SU-DHL-6 (cell line): ENCODE measurements around the gene ME1.

Source experiments
- H2AFZ ChIP-seq: fragments of 200-600 bp; sonication (generic); 2 replicates; pipeline ENCODE4 v1.6.1; 2014; ENCODE audit warnings: low read depth, mild to moderate bottlenecking, moderate library complexity, mixed read lengths, antibody characterized with exemption, low read length; ENCODE audit not compliant: severe bottlenecking
- H3F3A ChIP-seq: fragments of 200-600 bp; shearing (Covaris generic); 2 replicates; pipeline ENCODE4 v1.6.0; 2016; ENCODE audit warnings: antibody characterized with exemption, mild to moderate bottlenecking; ENCODE audit not compliant: insufficient read depth
- H3K27ac ChIP-seq: fragments of 200-600 bp; sonication (generic); 2 replicates; pipeline ENCODE4 v1.5.1; 2016; ENCODE audit warnings: low read depth, mild to moderate bottlenecking, low read length, moderate library complexity, mixed read lengths
- H3K27me3 ChIP-seq: fragments of 200-600 bp; sonication (generic), shearing (Covaris generic); 2 replicates; pipeline ENCODE4 v1.6.0; 2014; ENCODE audit warnings: mild to moderate bottlenecking, low read length
- H3K36me3 ChIP-seq: fragments of 200-600 bp; sonication (generic); 2 replicates; pipeline ENCODE4 v1.6.1; 2014; ENCODE audit warnings: mild to moderate bottlenecking, low read length, mixed read lengths
- H3K4me2 ChIP-seq: fragments of 300-600, 200-600 bp; shearing (Covaris generic), sonication (generic); 2 replicates; pipeline ENCODE4 v1.6.0; 2014; ENCODE audit warnings: low read length, low read depth, mild to moderate bottlenecking; ENCODE audit not compliant: poor library complexity, severe bottlenecking
- H3K4me3 ChIP-seq: fragments of 200-600 bp; sonication (generic); 2 replicates; pipeline ENCODE4 v1.5.1; 2014; ENCODE audit warnings: antibody characterized with exemption, low read length, mild to moderate bottlenecking, mixed read lengths; ENCODE audit not compliant: insufficient read depth, poor library complexity, severe bottlenecking
- H3K79me2 ChIP-seq: fragments of 200-600 bp; sonication (generic); 2 replicates; pipeline ENCODE4 v1.6.1; 2014; ENCODE audit warnings: mild to moderate bottlenecking, low read length, moderate library complexity; ENCODE audit not compliant: insufficient read depth
- H3K9ac ChIP-seq: fragments of 200-600 bp; sonication (generic); 2 replicates; pipeline ENCODE4 v1.7.0; 2014; ENCODE audit warnings: mild to moderate bottlenecking, low read length
- H3K9me2 ChIP-seq: fragments of 200-600 bp; sonication (generic); replicated peaks from 2 replicates; pipeline ENCODE4 v1.6.1; 2014; ENCODE audit warnings: low read length; ENCODE audit not compliant: insufficient read depth
- H3K9me3 ChIP-seq: fragments of 200-600 bp; sonication (generic); 2 replicates; pipeline ENCODE4 v1.6.1; 2014; ENCODE audit warnings: low read length, mixed read lengths; ENCODE audit not compliant: insufficient read depth
- H4K20me1 ChIP-seq: fragments of 200-600 bp; sonication (generic); 2 replicates; pipeline ENCODE4 v1.6.1; 2014; ENCODE audit warnings: low read depth, mild to moderate bottlenecking, antibody characterized with exemption, low read length, moderate library complexity, mixed read lengths
- CTCF ChIP-seq: fragments of 200-600 bp; sonication (generic); IDR thresholded peaks from one replicate; pipeline ENCODE4 v1.5.1; 2017; ENCODE audit warnings: antibody characterized with exemption, mild to moderate bottlenecking, low read length, moderate library complexity; ENCODE audit not compliant: insufficient read depth, poor library complexity, severe bottlenecking
- EZH2phosphoT487 ChIP-seq: fragments of 200-600 bp; sonication (generic), shearing (Covaris generic); conservative IDR thresholded peaks from 2 replicates; pipeline ENCODE4 v1.6.1; 2018; ENCODE audit warnings: mild to moderate bottlenecking, antibody characterized with exemption, low read length, moderate library complexity, mixed read lengths

The ME1 gene

GRCh38 chr6:83185096-83185495, 245.8 kb downstream of the ME1 start:
- Histone ChIP-seq H3K27me3 (no peaks in the 10 kb centered on the region), H3K4me3 (no peak overlapping the region), H3K9ac (no peak overlapping the region), H3F3A (no peaks in the 10 kb centered on the region), H3K9me2 (no peaks in the 10 kb centered on the region), H3K36me3 (peaks cover 12% of the 10 kb centered on the region; the same call in 1 of the 2 replicates), H2AFZ (no peak overlapping the region), H3K4me2 (no peak overlapping the region), H3K79me2 (no peaks in the 10 kb centered on the region; the same call in 1 of the 2 replicates), H3K9me3 (no peaks in the 10 kb centered on the region), H3K27ac (no peak overlapping the region), H4K20me1 (no peaks in the 10 kb centered on the region)
- TF ChIP-seq EZH2phosphoT487 = no peak
- TF ChIP-seq CTCF = no peak

GRCh38 chr6:83183082-83183828, 247.6 kb downstream of the ME1 start:
- no peaks in the 10 kb centered on the region for H3F3A ChIP-seq
- no peak for TF ChIP-seq CTCF
- TF ChIP-seq EZH2phosphoT487 = no peak
- H3K36me3 ChIP-seq = peaks cover 9% of the 10 kb centered on the region; the same call in 1 of the 2 replicates
- H3K4me3 ChIP-seq = no peak overlapping the region
- no peaks in the 10 kb centered on the region for H3K9me3 ChIP-seq
- no peaks in the 10 kb centered on the region for H3K9me2 ChIP-seq
- no peaks in the 10 kb centered on the region for H3K27me3 ChIP-seq
- H4K20me1 ChIP-seq = no peaks in the 10 kb centered on the region
- no peak overlapping the region for H2AFZ ChIP-seq
- H3K4me2 ChIP-seq = no peak overlapping the region
- no peak overlapping the region for H3K9ac ChIP-seq
- H3K79me2 ChIP-seq = no peaks in the 10 kb centered on the region
- H3K27ac ChIP-seq = no peak overlapping the region

DNA sequence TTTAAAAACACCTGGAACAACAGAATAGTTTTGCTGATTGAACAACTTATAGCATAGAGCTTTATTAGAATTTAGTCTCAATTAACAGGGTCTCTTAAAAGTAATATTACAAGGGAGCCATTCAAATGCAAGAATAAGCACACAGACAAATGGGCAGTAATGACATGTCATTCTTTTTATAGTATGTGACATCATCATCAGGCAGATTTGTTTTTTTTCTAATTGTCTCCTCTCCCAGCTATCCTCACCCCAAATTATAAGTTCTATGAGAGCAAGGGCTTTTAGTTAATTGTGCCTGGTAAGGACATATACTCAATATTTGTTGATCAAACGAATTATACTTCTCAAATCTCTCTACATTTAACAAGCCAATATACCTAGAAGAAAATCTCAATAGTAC, 248.7 kb downstream of the ME1 start:
- Histone ChIP-seq H3K27me3 (no peaks in the 10 kb centered on the region), H4K20me1 (no peaks in the 10 kb centered on the region), H3K36me3 (peaks cover 9% of the 10 kb centered on the region; the same call in 1 of the 2 replicates), H3F3A (no peaks in the 10 kb centered on the region), H3K4me3 (no peak overlapping the region), H3K9me2 (no peaks in the 10 kb centered on the region), H3K27ac (no peak overlapping the region), H3K9ac (no peak overlapping the region), H2AFZ (no peak overlapping the region), H3K4me2 (no peak overlapping the region), H3K9me3 (no peaks in the 10 kb centered on the region), H3K79me2 (no peaks in the 10 kb centered on the region)
- no peak for TF ChIP-seq EZH2phosphoT487
- TF ChIP-seq CTCF = no peak
